Liver (tissue), 9 donors: ENCODE data around the gene SPTB. TPM values are rescaled to one million over a fixed set of nuclear protein-coding genes. Genes with fewer than 3 reads are reported as not detected.

Source experiments
- DNase-seq: peaks from one replicate; pipeline ENCODE4 v3.0.0-alpha.2; 2017; ENCODE audit warnings: low spot score
- H3K27ac ChIP-seq, 2 donors: one replicate each; pipeline ENCODE4 v1.7.0; 2013; ENCODE audit warnings: inconsistent platforms in 2 of 2, low read length in 2 of 2, control low read depth in 1 of 2, low read depth in 1 of 2, mild to moderate bottlenecking in 1 of 2
- H3K27me3 ChIP-seq, 4 donors: one replicate each; pipeline versions ENCODE4 v1.6.1 to v1.7.0; 2013; ENCODE audit warnings: low read length in 3 of 4, inconsistent platforms in 1 of 4, mild to moderate bottlenecking in 1 of 4, moderate library complexity in 1 of 4; ENCODE audit not compliant: control insufficient read depth in 4 of 4, insufficient read depth in 4 of 4
- H3K36me3 ChIP-seq, 4 donors: one replicate each; pipeline versions ENCODE4 v1.6.1 to v1.7.0; 2013; ENCODE audit warnings: low read length in 3 of 4, mild to moderate bottlenecking in 3 of 4, low read depth in 1 of 4, moderate library complexity in 1 of 4; ENCODE audit not compliant: control insufficient read depth in 4 of 4, insufficient read depth in 3 of 4
- H3K4me1 ChIP-seq, 4 donors: one replicate each; pipeline versions ENCODE4 v1.6.1 to v1.7.0; 2013; ENCODE audit warnings: low read length in 3 of 4, mild to moderate bottlenecking in 3 of 4, moderate library complexity in 1 of 4; ENCODE audit not compliant: control insufficient read depth in 4 of 4, insufficient read depth in 4 of 4
- H3K4me3 ChIP-seq, 3 donors: one replicate each; pipeline versions ENCODE4 v1.6.1 to v1.7.0; 2013; ENCODE audit warnings: low read length in 3 of 3, control low read depth in 1 of 3, low read depth in 1 of 3, mild to moderate bottlenecking in 1 of 3
- H3K9ac ChIP-seq, 2 donors: one replicate each; pipeline ENCODE4 v1.7.0; 2013; ENCODE audit warnings: low read length in 2 of 2, mild to moderate bottlenecking in 2 of 2, moderate library complexity in 2 of 2, control low read depth in 1 of 2, low read depth in 1 of 2
- H3K9me3 ChIP-seq, 4 donors: one replicate each; pipeline versions ENCODE4 v1.6.1 to v1.7.0; 2013; ENCODE audit warnings: low read length in 3 of 4; ENCODE audit not compliant: control insufficient read depth in 4 of 4
- ATF3 ChIP-seq: IDR thresholded peaks from 2 replicates; pipeline ENCODE4 v1.6.1; 2016; ENCODE audit warnings: antibody characterized with exemption
- CTCF ChIP-seq: fragments of 150-350 bp; IDR thresholded peaks from 2 replicates; pipeline ENCODE4 v1.5.1; 2017; ENCODE audit warnings: improper control_type of control experiment, low read depth, low read length; ENCODE audit not compliant: missing input control
- EGR1 ChIP-seq, 2 donors: IDR thresholded peaks; 2 replicates each; pipeline ENCODE4 v1.6.1; 2016 to 2018; ENCODE audit warnings: antibody characterized with exemption in 2 of 2, low read depth in 2 of 2
- FOXA1 ChIP-seq: IDR thresholded peaks from 2 replicates; pipeline ENCODE4 v1.6.1; 2016; ENCODE audit warnings: antibody characterized with exemption
- GABPA ChIP-seq, 2 donors: IDR thresholded peaks in 1 of 2; conservative IDR thresholded peaks in 1 of 2; 2 replicates each; pipeline ENCODE4 v1.6.1; 2016; ENCODE audit warnings: antibody characterized with exemption in 2 of 2, mild to moderate bottlenecking in 1 of 2, moderate library complexity in 1 of 2
- HNF4A ChIP-seq, 2 donors: conservative IDR thresholded peaks; 2 replicates each; pipeline ENCODE4 v1.6.1; 2016; ENCODE audit warnings: antibody characterized with exemption in 2 of 2, mild to moderate bottlenecking in 2 of 2
- HNF4G ChIP-seq: IDR thresholded peaks from 2 replicates; pipeline ENCODE4 v1.6.1; 2016; ENCODE audit warnings: antibody characterized with exemption
- JUND ChIP-seq, 2 donors: IDR thresholded peaks; 2 replicates each; pipeline ENCODE4 v1.6.1; 2016; ENCODE audit warnings: antibody characterized with exemption in 2 of 2
- MAX ChIP-seq: IDR thresholded peaks from 2 replicates; pipeline ENCODE4 v1.6.1; 2016; ENCODE audit warnings: antibody characterized with exemption
- NR2F2 ChIP-seq: IDR thresholded peaks from 2 replicates; pipeline ENCODE4 v1.6.1; 2016; ENCODE audit warnings: antibody characterized with exemption
- RAD21 ChIP-seq, 2 donors: IDR thresholded peaks; 2 replicates each; pipeline ENCODE4 v1.6.1; 2016; ENCODE audit warnings: antibody characterized with exemption in 2 of 2, mild to moderate bottlenecking in 2 of 2
- REST ChIP-seq: IDR thresholded peaks from 2 replicates; pipeline ENCODE4 v1.6.1; 2016; ENCODE audit warnings: antibody characterized with exemption, mild to moderate bottlenecking
- RXRA ChIP-seq, 2 donors: IDR thresholded peaks; 2 replicates each; pipeline ENCODE4 v1.6.1; 2017 to 2018; ENCODE audit warnings: antibody characterized with exemption in 2 of 2, mild to moderate bottlenecking in 1 of 2
- SP1 ChIP-seq: IDR thresholded peaks from 2 replicates; pipeline ENCODE4 v1.6.1; 2018; ENCODE audit warnings: antibody characterized with exemption, mild to moderate bottlenecking
- TAF1 ChIP-seq: conservative IDR thresholded peaks from 2 replicates; pipeline ENCODE4 v1.6.1; 2016; ENCODE audit warnings: antibody characterized with exemption, mild to moderate bottlenecking
- YY1 ChIP-seq: IDR thresholded peaks from 2 replicates; pipeline ENCODE4 v1.6.1; 2016; ENCODE audit warnings: antibody characterized with exemption, mild to moderate bottlenecking
- ZBTB33 ChIP-seq: IDR thresholded peaks from 2 replicates; pipeline ENCODE4 v1.6.1; 2016; ENCODE audit warnings: antibody characterized with exemption
- WGBS: extraction: QIAGEN DNeasy Blood & Tissue Kit; methylation state at CpG from one replicate; pipeline ENCODE4 v1.1.7; 2013; 5-methylcytosine and 5-hydroxymethylcytosine counted together
- polyA plus RNA-seq, 2 donors: library from polyadenylated mRNA; stranded (reverse) in 1 of 2; unstranded in 1 of 2; fragments of 200-250 nt in 1 of 2; fragments of >200 nt in 1 of 2; fragmentation: Nextera tagmentation in 1 of 2; extraction: Ambion mirVana in 1 of 2; gene quantifications; one replicate each; pipeline versions ENCODE4 v1.2.1 to v1.2.3, GENCODE V29; 2013 to 2015
- total RNA-seq, 2 donors: library from RNA; depleted of rRNA; stranded (reverse); fragments of >200 nt; gene quantifications; one replicate each; pipeline ENCODE4 v1.2.3, GENCODE V29; 2014
- donor health status: healthy.
- donor health status: healthy.
- donor health status: healthy.
- donor health status: healthy.
- donor health status: healthy.

The SPTB gene
- total and polyA plus RNA-seq, 4 donors: 0.12 to 332 (median 0.26) TPM

GRCh38 chr14:64861916-64862315 is 17.8 kb downstream of the SPTB start:
- Histone ChIP-seq H3K27me3 (peaks cover 0 to 2% (median 0%) of the 10 kb centered on the region in 4 donors), H3K9ac (no peak overlapping the region), H3K9me3 (no peaks in the 10 kb centered on the region), H3K27ac (no peak overlapping the region), H3K4me3 (no peak overlapping the region), H3K4me1 (no peaks in the 10 kb centered on the region), H3K36me3 (no peaks in the 10 kb centered on the region)
- DNase-seq: no peak
- TF ChIP-seq MAX (no peak), HNF4G (no peak)
- WGBS: 34% methylated on average over 3 of the region's 3 CpGs

- no peak for DNase-seq
- H3K36me3 ChIP-seq: no peaks in the 10 kb centered on the region
- H3K4me3 ChIP-seq: no peak overlapping the region
- 41% methylated on average over 2 of the region's 2 CpGs for WGBS
- H3K9ac ChIP-seq: no peak overlapping the region
- TF ChIP-seq FOXA1: no peak
- no peak for TF ChIP-seq TAF1
- no peak for TF ChIP-seq RXRA (IDR thresholded peaks at IDR 0.05)
- TF ChIP-seq JUND (IDR thresholded peaks at IDR 0.05): no peak
- TF ChIP-seq REST: no peak
- TF ChIP-seq HNF4A (conservative IDR thresholded peaks at IDR 0.05): no peak
- TF ChIP-seq YY1: no peak
- no peak for TF ChIP-seq HNF4G
- TF ChIP-seq ATF3: no peak
- TF ChIP-seq GABPA (IDR thresholded peaks at IDR 0.05 in 1 of 2, conservative IDR thresholded peaks at IDR 0.05 in 1 of 2): no peak
- no peak for TF ChIP-seq EGR1 (IDR thresholded peaks at IDR 0.05; ENCODE audit: low read depth in 2 of 2)
- TF ChIP-seq ZBTB33: no peak
- TF ChIP-seq RAD21 (IDR thresholded peaks at IDR 0.05): no peak
- no peak for TF ChIP-seq NR2F2
- no peak for TF ChIP-seq SP1
- TF ChIP-seq CTCF: no peak
- H3K4me1 ChIP-seq: no peaks in the 10 kb centered on the region
- peaks cover 0 to 2% (median 0%) of the 10 kb centered on the region in 4 donors for H3K27me3 ChIP-seq
- no peaks in the 10 kb centered on the region for H3K9me3 ChIP-seq
- H3K27ac ChIP-seq: no peak overlapping the region
These were observed 19.7 kb downstream of the SPTB start for GRCh38 chr14:64860039-64860438.
